Ovary (tissue), 9 donors: ENCODE data around the gene TRABD2B. TPM values are rescaled to one million over a fixed set of nuclear protein-coding genes. Genes with fewer than 3 reads are reported as not detected.

ENCODE experiments used
- DNase-seq, 5 donors: peaks; one replicate each; pipeline ENCODE4 v3.0.0-alpha.2; 2019 to 2020
- H3K27ac ChIP-seq, 2 donors: fragments of 200-600 bp; one replicate each; pipeline versions ENCODE4 v1.5.1 to v1.8.0; 2019 to 2022
- H3K27me3 ChIP-seq: fragments of 200-600 bp; one replicate; pipeline ENCODE4 v1.8.0; 2022
- H3K36me3 ChIP-seq: fragments of 200-600 bp; sonication (generic); one replicate; pipeline ENCODE4 v1.5.1; 2019
- H3K4me1 ChIP-seq: one replicate; pipeline ENCODE4 v1.8.1; 2013; ENCODE audit warnings: mild to moderate bottlenecking, moderate library complexity; ENCODE audit not compliant: insufficient read depth
- H3K4me3 ChIP-seq: fragments of 200-600 bp; sonication (generic); one replicate; pipeline ENCODE4 v1.5.1; 2017
- H3K9me3 ChIP-seq, 2 donors: fragments of 200-600 bp in 1 of 2; sonication (generic) in 1 of 2; one replicate each; pipeline versions ENCODE4 v1.5.1 to v1.8.1; 2013 to 2019; ENCODE audit warnings: mild to moderate bottlenecking in 1 of 2, moderate library complexity in 1 of 2
- EP300 ChIP-seq: sonication (generic); formaldehyde crosslinking; IDR thresholded peaks from one replicate; pipeline ENCODE4 v1.6.1; 2017; ENCODE audit warnings: antibody characterized with exemption
- POLR2A ChIP-seq: fragments of 450-650 bp; IDR thresholded peaks from one replicate; pipeline ENCODE4 v1.6.1; 2017; ENCODE audit warnings: antibody characterized with exemption, mild to moderate bottlenecking, moderate library complexity
- WGBS, 3 donors: extraction: QIAGEN DNeasy Blood & Tissue Kit in 1 of 3; methylation state at CpG; one replicate each; pipeline versions ENCODE4 v1.1.5 to v1.1.7; 2013 to 2017; 5-methylcytosine and 5-hydroxymethylcytosine counted together
- intact Hi-C, 4 donors: fragments of 100-400 bp; cut with DNase I; formaldehyde crosslinking; loops; one replicate each; pipeline versions ENCODE4 v1.11.0 to v1.15.1; 2022 to 2023
- polyA plus RNA-seq, 2 donors: library from polyadenylated mRNA; stranded (reverse); fragments of 200-250 nt in 1 of 2; fragments of 350-450 nt in 1 of 2; fragmentation: Illumina TruSeq in 1 of 2; extraction: RNeasy Lipid Tissue Mini Kit (QIAGEN cat#74804) in 1 of 2; gene quantifications; one replicate each; pipeline ENCODE4 v1.2.3, GENCODE V29; 2013 to 2014
- total RNA-seq, 7 donors: library from RNA; depleted of rRNA in 2 of 7; stranded (reverse); fragments of >200 nt in 2 of 7; fragmentation: NEBNext Ultra II Directional in 3 of 7; extraction: Animal tissue kit (Norgen Biotek cat#: 25700) in 3 of 7; gene quantifications; one replicate each; pipeline versions ENCODE4 v1.1.0 to v1.2.4, GENCODE V29; 2016 to 2023
- TF ChIP-seq, protein P1 (sequence below), 3 donors: fragments of 450-650 bp in 2 of 3; fragments of 200-600 bp in 1 of 3; IDR thresholded peaks; one replicate each; pipeline versions ENCODE4 v1.5.1 to v1.8.0; 2016 to 2022; ENCODE audit warnings: antibody characterized with exemption in 3 of 3, mild to moderate bottlenecking in 1 of 3
- donor health status: DM: no; HTN: no; CAD: no; lungs with moderate emphysema.
- donor health status: DM: no; HTN: no; CAD: no.
- donor health status: Bipolar disorder and iron deficiency.
- donor health status: DM: yes; HTN: yes; CAD: no.
- donor health status: DM: no; HTN: no; CAD: no.
- donor health status: DM: yes; HTN: yes; CAD: no.

The TRABD2B gene
- total and polyA plus RNA-seq, 9 donors, result 0.18 to 1.6 (median 0.52) TPM

DNA sequence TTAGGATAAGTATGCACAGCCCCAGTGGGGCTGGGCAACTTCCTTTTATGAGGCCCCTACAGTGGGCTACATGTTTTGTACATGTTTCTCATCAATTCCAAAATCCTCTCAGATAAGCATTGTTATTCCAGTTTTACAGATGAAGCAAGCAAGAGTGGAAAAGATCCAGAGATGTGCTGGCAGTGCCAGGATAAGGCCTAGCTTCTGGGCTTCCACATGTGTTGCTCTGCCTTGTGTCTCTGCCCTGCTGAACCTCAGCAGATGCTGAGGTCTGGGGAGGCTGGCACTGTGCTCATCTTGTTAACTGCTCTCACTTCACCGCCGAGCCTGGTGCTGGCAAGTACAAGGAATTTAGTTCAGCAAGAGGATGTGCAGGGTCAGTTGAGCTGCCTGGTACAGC lies 202.1 kb downstream of the TRABD2B start:
- TF ChIP-seq, protein P1, sequence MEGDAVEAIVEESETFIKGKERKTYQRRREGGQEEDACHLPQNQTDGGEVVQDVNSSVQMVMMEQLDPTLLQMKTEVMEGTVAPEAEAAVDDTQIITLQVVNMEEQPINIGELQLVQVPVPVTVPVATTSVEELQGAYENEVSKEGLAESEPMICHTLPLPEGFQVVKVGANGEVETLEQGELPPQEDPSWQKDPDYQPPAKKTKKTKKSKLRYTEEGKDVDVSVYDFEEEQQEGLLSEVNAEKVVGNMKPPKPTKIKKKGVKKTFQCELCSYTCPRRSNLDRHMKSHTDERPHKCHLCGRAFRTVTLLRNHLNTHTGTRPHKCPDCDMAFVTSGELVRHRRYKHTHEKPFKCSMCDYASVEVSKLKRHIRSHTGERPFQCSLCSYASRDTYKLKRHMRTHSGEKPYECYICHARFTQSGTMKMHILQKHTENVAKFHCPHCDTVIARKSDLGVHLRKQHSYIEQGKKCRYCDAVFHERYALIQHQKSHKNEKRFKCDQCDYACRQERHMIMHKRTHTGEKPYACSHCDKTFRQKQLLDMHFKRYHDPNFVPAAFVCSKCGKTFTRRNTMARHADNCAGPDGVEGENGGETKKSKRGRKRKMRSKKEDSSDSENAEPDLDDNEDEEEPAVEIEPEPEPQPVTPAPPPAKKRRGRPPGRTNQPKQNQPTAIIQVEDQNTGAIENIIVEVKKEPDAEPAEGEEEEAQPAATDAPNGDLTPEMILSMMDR (IDR thresholded peaks at IDR 0.05), result no peak
- TF ChIP-seq EP300 (no peak), POLR2A (no peak)
- no peak for DNase-seq
- Histone ChIP-seq H3K27me3 (no peaks in the 10 kb centered on the region), H3K36me3 (no peaks in the 10 kb centered on the region), H3K4me1 (no peaks in the 10 kb centered on the region), H3K27ac (no peak overlapping the region), H3K4me3 (no peak overlapping the region), H3K9me3 (no peaks in the 10 kb centered on the region)
- 81 to 90% (median 87%) methylated on average over 2 of the region's 2 CpGs for WGBS, 3 donors
- intact Hi-C loops, result no loop called here

DNA sequence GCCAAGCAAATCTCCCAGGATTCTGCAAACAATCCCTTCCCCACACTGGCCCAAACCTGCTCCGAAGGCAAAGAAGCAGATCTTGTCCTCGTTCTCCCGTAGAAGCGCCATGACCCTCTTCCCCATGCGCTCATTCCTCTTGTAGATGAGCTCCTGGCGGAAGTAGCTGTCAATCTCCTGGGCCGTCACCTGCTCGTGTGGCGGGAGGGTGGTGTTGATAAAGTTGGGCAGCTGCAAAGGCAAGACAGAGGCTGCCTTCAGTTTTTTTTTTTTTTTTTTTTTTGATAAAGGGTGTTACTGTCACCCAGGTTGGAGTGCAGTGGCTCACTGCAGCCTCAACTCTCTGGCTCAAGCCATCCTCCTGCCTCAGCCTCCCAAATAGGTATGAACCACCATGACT lies 202.7 kb downstream of the TRABD2B start:
- DNase-seq, result no peak
- TF ChIP-seq EP300 (no peak), POLR2A (no peak)
- TF ChIP-seq, protein P1 (IDR thresholded peaks at IDR 0.05), result no peak
- WGBS, 3 donors, result 95 to 97% (median 95%) methylated on average over 9 of the region's 9 CpGs
- H3K27ac ChIP-seq, result no peak overlapping the region
- intact Hi-C loops, result no loop called here
- H3K4me1 ChIP-seq, result no peaks in the 10 kb centered on the region
- no peak overlapping the region for H3K4me3 ChIP-seq
- H3K27me3 ChIP-seq, result no peaks in the 10 kb centered on the region
- no peaks in the 10 kb centered on the region for H3K36me3 ChIP-seq
- no peaks in the 10 kb centered on the region for H3K9me3 ChIP-seq

DNA sequence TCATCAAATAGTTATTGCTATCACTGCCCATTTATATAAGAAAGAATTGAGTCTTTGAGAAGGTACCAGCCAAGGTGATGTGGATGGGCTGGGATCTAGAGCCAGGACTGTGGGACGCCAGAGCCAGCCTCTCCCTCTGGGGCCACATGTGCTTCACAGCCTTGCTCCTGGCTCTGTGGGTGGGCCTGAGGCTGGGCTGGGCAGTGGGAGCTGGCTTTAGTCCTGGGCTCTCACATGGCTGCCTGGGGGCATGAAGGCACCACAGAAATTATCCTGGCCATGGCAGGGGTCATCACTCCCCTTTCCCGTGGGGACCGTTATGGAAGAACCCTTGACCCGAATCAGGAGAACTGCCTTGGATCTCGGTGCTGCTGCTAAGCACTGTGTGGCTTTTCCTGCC lies 203.1 kb downstream of the TRABD2B start:
- WGBS, 3 donors, result 62 to 89% (median 75%) methylated on average over 5 of the region's 5 CpGs
- Histone ChIP-seq H3K36me3 (no peaks in the 10 kb centered on the region), H3K4me1 (no peaks in the 10 kb centered on the region), H3K4me3 (no peak overlapping the region), H3K27ac (no peak overlapping the region), H3K9me3 (no peaks in the 10 kb centered on the region), H3K27me3 (no peaks in the 10 kb centered on the region)
- DNase-seq, result no peak
- intact Hi-C loops, result no loop called here
- no peak for TF ChIP-seq EP300
- TF ChIP-seq POLR2A, result no peak
- TF ChIP-seq, protein P1 (IDR thresholded peaks at IDR 0.05), result no peak

DNA sequence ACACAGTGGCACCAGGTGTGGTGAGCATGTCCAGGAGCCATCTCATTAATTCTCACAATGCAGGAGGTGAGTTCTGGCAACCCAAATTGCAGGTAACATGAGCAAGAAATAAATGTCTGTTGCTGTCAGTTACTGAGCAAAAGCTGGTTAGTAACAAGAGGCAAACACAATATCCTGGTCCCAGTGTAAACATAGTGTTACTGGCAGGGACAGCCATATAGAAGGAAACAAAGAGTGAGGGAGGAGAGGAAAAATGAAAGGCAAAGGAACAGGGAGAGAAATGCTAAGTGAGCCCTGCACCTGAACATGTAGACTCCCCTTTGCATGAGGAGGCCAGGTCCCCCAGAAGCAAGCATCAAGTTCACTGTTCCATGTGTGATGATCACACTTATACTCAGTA lies 203.6 kb downstream of the TRABD2B start:
- DNase-seq, result no peak
- Histone ChIP-seq H3K4me3 (no peak overlapping the region), H3K36me3 (no peaks in the 10 kb centered on the region), H3K27me3 (no peaks in the 10 kb centered on the region), H3K9me3 (no peaks in the 10 kb centered on the region), H3K4me1 (no peaks in the 10 kb centered on the region), H3K27ac (no peak overlapping the region)
- intact Hi-C loops, result no loop called here
- TF ChIP-seq, protein P1 (IDR thresholded peaks at IDR 0.05), result no peak
- TF ChIP-seq POLR2A (no peak), EP300 (no peak)

DNA sequence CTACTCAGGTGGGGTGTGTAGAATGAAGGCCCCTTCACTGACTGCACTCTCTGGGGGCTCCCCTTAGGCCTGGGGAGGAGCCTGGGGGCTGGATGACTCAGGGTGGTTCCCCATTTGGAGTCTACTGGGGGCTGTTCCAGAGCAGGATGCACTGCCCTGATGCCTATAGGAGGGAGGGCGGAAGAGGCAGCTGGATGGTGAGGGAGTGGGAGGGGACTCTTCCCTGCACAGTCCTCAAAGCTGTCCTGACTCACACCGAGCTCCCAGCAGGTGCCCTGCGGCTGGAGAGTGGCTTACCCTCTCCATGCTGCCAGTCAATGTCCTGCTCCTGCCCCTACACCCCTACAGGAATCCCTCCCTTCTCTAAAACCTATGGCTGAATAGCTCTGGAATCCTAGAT lies 204.4 kb downstream of the TRABD2B start:
- Histone ChIP-seq H3K36me3 (no peaks in the 10 kb centered on the region), H3K9me3 (no peaks in the 10 kb centered on the region), H3K4me3 (no peak overlapping the region), H3K27me3 (no peaks in the 10 kb centered on the region), H3K27ac (no peak overlapping the region), H3K4me1 (no peaks in the 10 kb centered on the region)
- no peak for DNase-seq
- 72 to 96% (median 76%) methylated on average over 3 of the region's 3 CpGs for WGBS, 3 donors
- TF ChIP-seq, protein P1 (IDR thresholded peaks at IDR 0.05), result no peak
- TF ChIP-seq POLR2A (no peak), EP300 (no peak)
- intact Hi-C loops, result no loop called here
